ENCODE results near the gene YEATS2. TPM values are rescaled to one million over a fixed set of nuclear protein-coding genes. Genes with fewer than 3 reads are reported as not detected.

Gene YEATS2
- polyA plus RNA-seq, 4 donors = 31.5 to 43.6 (median 36.9) TPM

DNA sequence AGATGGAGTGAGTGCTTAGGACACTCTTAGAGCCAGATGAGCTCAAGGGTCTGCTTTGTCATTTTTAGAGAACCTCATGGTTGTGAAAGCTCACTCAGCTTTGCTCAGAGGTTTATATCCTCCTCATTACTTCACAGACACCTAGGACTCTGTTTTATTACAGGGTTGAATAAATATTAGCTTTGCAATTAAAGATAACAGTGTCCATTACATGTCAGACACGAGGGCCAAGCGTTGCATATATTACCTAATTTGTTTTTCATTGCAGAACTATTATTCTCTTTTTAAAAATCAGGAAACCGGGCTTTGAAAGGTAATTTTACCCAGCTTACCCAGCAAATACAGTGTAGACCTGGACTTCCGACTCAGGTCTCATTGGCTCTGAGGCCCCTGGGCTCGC, 111.7 kb downstream of the YEATS2 start:
- DNase-seq (ENCODE audit: low read depth in 4 of 4, low spot score in 2 of 4) = no peak

- no peak for DNase-seq (ENCODE audit: low read depth in 4 of 4, low spot score in 2 of 4)
These were observed 113.3 kb downstream of the YEATS2 start for GRCh38 chr3:183810643-183811594.

DNA sequence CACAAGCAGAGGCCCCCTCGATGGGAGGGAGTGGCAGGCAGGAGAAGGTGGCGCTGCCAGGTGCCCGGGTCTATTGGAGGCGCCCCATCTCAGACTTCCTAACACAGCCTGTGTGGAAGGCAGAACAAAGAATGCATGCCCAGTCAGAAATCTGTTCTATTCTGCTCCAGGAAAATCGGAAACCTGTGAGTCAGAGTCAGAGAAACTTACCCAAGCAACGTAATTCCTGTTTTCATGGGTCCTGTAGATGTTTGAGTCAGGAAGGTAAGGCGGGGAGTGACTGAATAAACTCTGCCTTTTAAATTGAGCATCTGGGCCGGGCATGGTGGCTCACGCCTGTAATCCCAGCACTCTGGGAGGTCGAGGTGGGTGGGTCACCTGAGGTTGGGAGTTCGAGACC, 114.0 kb downstream of the YEATS2 start:
- no peak for DNase-seq (ENCODE audit: low read depth in 4 of 4, low spot score in 2 of 4)

- DNase-seq (ENCODE audit: low read depth in 4 of 4, low spot score in 2 of 4) = no peak
These were observed 115.3 kb downstream of the YEATS2 start for GRCh38 chr3:183812761-183813445.

GRCh38 chr3:183814240-183814639, 116.6 kb downstream of the YEATS2 start:
- DNase-seq (ENCODE audit: low read depth in 4 of 4, low spot score in 2 of 4) = no peak

- DNase-seq (ENCODE audit: low read depth in 4 of 4, low spot score in 2 of 4) = no peak
These were observed 118.0 kb downstream of the YEATS2 start for GRCh38 chr3:183815563-183815940.

GRCh38 chr3:183815951-183816475, 118.4 kb downstream of the YEATS2 start:
- no peak for DNase-seq (ENCODE audit: low read depth in 4 of 4, low spot score in 2 of 4)

DNA sequence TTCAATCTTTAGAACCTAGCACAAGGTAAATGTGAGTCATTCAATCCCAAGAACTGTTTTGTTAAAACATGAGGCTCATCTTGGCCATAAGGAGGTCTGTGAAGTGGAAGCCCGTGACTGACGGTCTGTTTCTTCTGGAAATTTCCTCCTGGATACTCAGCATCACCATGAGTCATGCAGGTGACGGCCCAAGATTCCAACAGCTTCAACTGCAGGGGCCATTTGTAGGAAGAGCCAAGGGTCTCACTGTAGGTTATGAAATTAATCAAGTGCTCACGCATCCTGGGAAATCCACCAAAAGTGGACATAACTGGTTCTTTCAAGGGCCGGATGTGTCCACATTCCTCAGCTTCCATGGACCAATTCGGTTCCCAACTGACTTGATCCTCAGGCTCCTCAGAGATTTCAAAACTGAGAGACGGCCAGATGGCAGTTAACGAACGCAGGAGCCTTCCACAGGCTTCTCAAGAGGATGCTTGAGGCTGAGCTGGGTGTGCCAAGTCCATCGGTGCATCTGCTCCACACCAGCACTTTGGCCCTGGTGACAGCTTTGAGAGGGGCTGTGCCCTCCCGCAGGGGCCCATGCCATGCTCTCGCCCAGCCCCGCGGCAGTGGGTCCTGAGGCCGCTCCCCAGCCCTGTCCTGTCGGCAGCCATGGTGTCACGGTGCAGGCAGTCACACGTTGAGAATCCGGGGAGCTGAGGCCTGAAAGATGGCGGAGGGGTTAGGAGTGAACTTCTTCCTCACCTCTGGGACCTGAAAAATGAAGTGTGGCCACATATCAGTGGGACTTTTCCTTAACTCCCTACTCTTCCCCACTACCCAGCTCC, 119.3 kb downstream of the YEATS2 start:
- DNase-seq (ENCODE audit: low read depth in 4 of 4, low spot score in 2 of 4) = no peak

DNA sequence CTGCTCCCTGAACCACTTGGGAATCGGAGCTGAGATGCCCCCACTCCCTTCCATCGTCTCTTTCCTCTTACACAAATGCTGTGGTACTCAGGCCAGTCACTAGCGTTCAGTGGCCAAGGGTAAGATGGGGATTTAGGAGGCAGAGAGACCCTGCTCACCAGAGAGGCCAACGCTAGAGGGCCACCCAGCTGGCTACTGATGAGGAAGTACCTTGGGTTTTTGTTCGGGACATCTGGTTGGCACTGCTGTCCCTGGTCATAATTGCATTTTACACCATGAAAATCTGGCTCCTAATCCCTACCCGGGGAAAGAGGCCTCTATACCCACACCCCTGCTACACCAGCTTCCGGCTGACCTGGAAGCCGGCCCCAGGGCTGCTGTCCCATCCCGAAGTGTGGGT, 120.0 kb downstream of the YEATS2 start:
- DNase-seq (ENCODE audit: low read depth in 4 of 4, low spot score in 2 of 4) = no peak

DNA sequence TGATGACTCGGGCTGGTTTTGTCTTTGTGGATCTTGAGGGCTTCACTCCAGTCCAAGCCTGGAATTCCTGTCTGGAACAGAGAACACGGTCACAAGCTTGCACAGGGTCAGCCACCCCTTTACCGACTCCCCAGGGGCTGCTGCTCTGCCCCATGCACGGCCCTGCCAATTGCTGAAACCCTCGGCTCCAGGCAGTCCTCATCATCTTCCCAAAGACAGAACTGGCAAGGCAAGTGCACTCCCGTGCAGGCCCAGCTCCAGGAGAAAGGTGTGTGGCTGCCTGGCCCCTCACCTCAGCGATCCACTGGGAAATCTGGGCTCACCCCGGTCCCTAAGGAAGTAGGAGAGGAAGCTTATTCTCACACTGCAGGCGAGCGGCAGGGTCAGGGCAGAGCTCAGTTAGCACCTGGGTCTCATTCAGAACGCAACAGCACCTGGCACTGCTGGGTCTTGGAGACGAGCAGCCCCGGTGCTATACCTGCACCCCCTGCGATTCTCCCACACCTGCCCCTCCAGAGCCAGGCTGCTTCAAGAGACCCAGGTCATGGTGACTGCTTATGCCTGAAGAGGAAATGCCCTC, 120.5 kb downstream of the YEATS2 start:
- DNase-seq (ENCODE audit: low read depth in 4 of 4, low spot score in 2 of 4) = no peak

DNA sequence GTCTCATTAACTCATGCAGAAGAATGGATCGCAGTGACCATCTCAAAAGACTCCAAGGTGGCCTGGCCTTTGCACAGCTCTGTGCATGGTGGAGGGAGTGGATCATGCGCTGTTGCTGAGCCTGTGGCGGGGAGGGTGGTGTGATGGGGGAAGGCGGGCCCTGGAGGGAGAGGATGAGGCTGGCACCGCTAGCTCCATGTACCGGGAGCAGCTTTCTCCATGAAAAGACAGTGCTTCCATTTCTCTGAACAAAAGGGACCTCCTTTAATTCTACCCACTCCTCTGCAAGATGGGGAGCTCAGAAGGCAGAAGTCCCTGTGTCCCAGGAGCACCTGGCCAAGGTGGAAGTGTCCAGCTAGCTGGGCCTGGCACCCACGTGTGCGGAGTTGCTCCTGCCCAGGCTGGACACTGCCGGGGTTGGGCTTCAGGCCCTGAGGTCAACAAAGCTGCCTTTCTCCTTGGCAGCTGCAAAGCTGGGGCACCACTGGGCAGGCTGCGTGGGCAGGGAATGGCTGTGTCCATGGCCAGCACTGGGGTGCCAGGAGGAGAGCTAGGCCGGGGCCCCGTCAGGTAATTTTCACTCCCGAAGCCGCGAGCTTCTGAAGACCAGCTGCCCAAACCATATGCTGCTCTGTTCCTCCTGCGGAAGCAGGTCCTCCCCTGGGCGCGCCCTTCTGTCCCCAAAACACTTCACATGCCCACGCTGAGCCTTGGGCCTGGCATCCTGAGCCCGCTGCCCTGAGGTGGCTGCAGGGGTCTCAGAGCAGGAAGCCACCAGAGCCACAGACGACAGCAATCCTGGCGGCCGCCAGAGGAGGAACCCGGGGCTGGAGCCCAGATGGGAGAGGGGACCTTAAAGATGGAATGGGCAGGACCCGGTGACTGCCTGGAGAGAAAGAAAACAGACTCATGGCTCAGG, 121.4 kb downstream of the YEATS2 start:
- no peak for DNase-seq (ENCODE audit: low read depth in 4 of 4, low spot score in 2 of 4)

DNA sequence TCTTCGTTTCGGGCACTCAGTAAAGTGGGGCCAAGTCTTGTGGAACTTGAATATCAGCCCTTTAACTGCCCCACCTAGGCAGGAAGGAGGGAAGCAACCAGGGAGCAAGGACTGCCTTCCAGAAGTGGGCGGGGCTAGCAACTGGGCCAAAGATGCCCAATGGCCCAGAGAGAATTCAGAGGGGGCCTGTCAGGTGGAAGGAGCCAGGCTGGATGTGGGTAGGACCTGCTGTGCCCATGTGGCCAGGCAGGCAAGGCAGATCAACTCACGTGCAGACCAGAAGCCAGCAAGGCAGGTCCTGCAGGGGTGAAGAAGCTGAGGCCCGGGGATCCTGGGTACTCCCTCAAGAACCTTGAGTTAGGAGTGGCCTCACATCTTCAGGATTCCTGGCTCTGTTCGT, 122.2 kb downstream of the YEATS2 start:
- DNase-seq (ENCODE audit: low read depth in 4 of 4, low spot score in 2 of 4) = no peak

DNA sequence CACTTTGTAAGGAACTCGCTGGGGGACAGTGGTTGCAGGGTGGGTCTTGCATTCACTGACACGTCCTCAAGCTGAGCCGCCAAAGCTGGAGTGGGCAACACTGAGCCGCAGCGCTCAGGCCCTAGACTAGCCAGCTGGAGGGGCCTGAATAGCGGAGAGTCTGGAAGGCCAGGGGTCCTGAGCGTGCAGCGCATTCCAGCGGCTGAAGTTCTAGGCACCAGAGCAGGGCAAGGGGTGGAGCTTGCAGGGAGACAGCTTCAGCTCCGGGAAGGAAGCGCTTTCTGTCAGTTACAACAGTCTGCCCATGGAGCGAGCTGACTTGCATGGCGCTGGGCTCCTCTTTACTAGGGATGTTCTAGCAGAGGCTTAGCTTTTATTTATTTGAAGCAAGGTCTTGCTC, 125.0 kb downstream of the YEATS2 start:
- no peak for DNase-seq (ENCODE audit: low read depth in 4 of 4, low spot score in 2 of 4)

DNA sequence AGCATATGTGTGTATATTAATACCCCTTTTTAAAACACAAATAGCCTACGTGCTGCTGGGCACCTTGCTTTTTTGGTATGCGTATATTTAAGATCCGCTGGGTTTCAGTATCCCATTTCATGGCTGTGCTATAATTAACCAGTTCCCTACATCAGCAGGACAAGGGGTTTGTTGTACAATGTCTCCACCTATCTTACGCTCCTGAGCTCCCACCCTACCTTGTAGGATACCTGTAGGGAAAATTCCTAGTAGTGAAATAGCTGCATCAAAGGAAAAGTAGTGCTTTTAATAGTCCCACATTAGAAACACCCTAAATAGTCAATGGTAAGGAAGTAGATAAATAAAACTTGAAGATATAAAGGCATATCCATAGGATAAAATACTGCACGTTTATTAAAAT, 126.4 kb downstream of the YEATS2 start:
- no peak for DNase-seq (ENCODE audit: low read depth in 4 of 4, low spot score in 2 of 4)

- DNase-seq (ENCODE audit: low read depth in 4 of 4, low spot score in 2 of 4) = no peak
These were observed 127.3 kb downstream of the YEATS2 start for GRCh38 chr3:183824761-183825455.

- DNase-seq (ENCODE audit: low read depth in 4 of 4, low spot score in 2 of 4) = peak in 3 of 4 donors; percentile 32 to 45 (median 41)
These were observed 128.0 kb downstream of the YEATS2 start, which contains the start of gene MAP6D1 for GRCh38 chr3:183825456-183826161. Gene MAP6D1, minus strand, starts transcription at chr3:183825577. Its CDS starts 30 bp downstream, at chr3:183825547.

DNA sequence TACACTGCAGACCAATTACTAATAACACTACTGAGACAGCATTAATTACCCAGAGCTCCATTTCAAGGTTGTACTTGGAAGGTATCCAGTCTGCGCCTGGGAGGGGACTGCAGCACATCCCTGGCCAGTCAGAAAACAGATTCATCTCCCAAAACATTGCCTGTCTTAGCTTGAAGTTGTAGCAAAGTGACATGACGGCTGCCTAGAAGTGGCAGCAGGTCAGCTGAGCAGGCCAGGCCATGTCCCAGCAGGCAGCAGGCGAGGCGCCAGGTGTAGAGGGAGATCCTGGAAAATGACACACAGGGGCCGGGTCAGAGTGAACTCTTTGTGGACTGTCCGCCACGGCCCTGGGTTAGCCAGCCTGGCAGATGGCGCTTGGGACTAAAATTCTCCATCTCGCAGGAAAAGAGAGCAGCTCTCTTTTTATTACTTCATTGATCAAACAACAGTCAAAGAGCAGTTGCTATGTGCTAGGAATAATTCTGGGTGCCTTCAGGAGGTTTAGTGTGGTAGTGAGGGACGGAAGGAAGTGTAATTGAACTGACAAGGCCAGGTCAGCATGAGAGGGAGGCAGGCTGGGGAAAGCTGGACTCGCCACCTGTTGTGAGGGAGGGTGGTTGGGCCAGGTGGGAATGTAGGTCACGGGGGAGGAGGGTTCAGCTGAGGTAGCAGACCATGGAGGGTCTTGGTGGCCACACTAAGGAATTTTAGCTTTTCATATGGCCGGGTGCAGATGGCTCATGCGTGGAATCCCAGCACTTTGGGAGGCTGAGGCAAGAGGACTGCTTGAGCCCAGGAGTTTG, 129.1 kb downstream of the YEATS2 start:
- no peak for DNase-seq (ENCODE audit: low read depth in 4 of 4, low spot score in 2 of 4)
